GM19463 (cell line): ENCODE measurements around the gene ISOC2.
"Not testable (repeated sequence)": the region's sequence is repeated elsewhere in the genome, so short reads cannot be mapped to it uniquely, and the experiment has no call there.

Experiments
- ATAC-seq: cut with Tn5 transposase; IDR thresholded peaks from one replicate; pipeline ENCODE4 v1.9.1; 2021; ENCODE audit warnings: mild to moderate bottlenecking, moderate library complexity; ENCODE audit not compliant: unreplicated experiment

ISOC2 gene

DNA sequence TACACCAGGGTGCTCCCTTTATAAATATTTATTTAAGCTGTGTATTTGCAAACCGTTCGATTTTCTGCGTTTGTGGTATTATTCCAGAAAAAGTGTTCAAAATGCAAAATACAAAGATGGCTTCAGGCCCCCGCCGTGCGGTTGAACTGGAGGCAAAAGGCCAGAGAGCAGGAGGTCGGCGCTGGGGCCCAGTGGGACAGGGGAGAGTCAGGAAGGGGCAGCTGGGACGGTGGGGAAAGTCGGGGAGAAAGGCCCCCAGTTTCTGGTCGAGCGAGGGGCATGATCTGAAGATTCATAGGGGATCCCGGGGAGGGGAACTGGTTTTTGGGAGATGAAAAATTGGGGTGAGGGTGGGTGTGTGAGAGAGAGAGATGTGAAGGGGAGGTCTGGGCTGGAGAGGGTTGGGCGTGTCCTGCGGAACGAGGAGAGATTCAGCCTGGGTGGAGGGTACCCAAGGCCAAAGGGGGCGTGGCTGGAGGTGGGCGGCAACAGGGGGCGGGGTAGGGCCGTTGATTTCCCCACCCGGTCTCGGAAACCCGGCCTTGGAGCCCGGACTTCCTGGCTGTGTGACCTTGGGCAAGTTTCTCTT, 678 bp downstream of the ISOC2 start:
- ATAC-seq: no peak

DNA sequence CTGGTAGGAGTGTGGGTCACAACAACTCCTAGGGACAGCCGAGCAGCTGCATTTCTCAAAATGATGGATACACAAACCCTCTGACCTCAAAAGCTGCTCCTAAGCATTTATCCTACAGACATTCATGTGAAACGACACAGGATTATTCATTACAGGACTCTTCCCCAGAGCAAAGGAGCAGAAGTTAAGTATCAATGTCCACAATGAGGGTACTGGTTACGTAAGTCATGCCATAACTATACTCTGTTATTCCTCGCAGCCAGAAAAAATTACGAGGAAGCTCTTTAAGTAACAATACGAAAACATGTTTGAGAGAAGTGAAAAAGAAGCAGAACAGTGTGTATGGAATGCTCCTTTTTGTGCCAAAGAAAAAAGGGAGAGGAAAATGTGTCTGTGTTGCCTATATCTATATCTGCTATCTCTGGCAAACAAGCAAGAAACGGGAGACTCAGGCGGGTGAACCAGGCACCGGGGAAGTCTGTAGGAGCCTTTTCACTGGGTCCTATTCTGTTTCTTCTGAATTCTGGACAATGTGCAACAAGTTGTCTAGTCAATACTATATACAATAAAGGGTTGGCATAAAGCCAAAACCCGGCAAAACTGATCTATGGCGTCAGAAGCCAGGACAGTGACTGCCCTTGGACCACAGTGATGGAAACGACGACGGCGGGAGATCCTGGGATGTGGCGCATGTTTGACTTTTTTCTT, 1.3 kb downstream of the ISOC2 start:
- no peak for ATAC-seq

DNA sequence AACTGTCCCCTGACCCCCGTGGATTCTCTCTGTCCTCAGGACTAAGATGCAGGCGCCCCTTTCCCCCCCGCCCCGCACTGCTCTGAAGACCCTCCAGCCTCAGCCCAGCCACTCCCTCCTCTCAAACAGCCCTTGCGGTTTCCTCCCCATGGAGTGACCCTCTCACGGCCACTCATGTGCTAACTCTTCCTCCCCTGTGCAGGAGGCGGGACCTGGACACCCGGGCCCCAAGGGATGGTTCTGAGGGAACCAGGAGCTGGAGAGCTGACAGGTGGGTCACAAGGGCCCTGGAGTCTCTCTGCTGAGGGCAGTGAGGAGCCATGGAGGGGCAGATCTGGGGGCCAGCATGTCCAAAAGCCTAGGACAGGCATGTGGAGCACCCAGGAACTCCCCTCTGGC, 1.9 kb downstream of the ISOC2 start:
- ATAC-seq: no peak

GRCh38 chr19:55457683-55458457, 3.6 kb downstream of the ISOC2 start:
- no peak for ATAC-seq

DNA sequence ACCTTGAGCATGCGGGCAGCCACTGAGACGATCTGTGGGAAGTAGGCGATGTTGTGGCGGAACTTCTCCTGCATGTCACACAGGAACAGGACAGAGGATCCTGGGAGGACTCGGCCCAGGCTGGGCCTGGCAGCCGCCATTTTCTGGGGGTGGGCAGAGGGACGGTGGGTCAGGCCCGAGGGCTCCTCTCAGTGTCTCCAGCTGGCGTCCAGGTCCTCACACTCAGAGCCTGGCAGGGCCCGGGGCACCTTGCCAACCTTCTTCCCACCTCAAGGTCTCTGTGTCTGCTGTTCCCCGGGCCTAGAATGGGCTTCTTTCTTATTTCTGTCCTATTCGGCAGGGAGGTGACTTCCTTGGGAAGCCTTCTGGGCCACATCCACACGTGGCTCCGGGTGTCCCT, 5.1 kb downstream of the ISOC2 start:
- no peak for ATAC-seq

DNA sequence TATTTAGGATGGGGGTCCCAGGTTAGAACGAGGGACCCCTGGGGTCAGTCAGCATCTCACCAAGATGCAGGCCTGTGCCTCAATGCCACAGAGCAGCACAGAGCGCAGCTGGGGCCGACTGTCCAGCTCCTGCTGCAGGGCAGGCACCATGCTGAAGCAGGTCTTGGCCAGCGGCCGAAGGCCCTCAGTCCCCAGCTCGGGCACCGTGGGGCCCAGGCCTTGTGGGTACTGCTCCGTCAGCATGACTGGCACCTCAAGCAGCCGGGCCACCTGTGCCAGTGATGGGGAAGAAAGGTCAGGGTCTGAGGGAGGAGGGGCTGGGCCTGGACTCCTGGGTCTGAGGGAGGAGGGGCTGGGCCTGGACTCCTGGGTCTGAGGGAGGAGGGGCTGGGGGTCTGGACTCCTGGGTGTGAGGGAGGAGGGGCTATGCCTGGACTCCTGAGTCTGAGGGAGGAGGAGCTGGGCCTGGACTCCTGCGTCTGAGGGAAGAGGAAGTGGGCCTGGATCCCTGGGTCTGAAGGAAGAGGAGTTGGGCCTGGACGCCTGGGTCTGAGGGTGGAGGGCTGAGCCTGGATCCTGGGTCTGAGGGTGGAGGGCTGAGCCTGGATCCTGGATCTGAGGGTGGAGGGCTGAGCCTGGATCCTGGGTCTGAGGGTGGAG, 5.7 kb downstream of the ISOC2 start:
- ATAC-seq: no peak

DNA sequence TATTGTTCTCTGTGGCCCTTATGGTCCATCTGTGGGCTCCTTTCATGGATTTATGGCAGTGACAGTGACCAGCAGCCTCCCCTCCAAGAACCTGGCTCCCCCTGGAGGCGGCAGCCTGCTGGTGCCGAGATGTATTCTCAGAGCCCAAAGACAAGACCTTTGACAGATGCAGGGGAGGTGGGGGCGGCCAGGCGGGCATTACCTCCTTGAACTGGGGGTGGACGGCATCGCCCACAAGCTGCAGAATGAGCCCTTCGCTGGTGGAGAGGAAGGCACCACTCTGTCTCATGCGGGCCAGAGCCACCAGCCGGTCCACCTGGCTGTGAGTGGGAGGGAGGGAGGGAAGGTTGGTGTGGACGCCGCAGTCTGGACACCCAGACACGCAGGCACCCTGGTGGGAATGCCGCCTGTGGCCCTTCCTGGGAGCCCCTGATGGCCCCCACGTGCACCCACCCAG, 6.6 kb downstream of the ISOC2 start:
- ATAC-seq: no peak

DNA sequence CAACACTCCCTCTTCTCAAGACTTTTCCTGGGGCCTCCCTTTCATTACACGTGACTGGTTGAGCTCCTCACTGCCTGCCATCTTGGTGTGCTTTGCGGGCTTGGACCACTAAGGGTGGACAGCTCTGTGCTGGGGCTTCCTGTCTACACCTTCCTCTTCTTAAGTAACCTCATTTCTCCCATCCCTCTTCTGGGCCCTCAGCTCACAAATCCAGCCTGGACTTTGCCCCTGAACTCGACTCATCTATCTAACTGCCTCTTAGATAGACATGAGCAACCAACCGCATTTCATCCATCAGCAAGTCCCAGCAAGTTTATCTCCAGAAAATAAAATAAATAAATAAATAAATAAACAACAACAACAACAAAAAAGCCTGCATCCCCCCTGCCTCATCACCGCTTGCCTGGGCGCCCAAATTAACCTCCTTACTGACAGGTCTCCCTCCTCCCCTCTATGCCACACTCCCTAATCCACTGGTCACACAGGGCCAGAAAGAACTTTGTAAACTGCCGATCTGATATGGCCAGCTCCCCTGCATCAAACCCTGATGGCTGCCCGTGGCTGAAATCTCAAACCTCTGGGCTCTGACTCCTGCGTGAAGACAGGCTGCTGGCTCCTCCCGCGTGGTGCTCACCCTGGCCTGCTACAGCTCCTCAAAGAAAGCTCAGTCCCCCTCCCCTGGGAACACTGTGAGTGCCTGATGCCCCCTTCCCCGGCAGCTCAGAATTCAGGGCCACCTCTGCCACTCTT, 7.8 kb downstream of the ISOC2 start:
- ATAC-seq: no peak

- no peak for ATAC-seq
These were observed 8.6 kb downstream of the ISOC2 start for GRCh38 chr19:55452749-55453346.

- ATAC-seq: no peak
These were observed 9.3 kb downstream of the ISOC2 start for GRCh38 chr19:55451965-55452748.

GRCh38 chr19:55451163-55451964, 10.1 kb downstream of the ISOC2 start:
- no peak for ATAC-seq

DNA sequence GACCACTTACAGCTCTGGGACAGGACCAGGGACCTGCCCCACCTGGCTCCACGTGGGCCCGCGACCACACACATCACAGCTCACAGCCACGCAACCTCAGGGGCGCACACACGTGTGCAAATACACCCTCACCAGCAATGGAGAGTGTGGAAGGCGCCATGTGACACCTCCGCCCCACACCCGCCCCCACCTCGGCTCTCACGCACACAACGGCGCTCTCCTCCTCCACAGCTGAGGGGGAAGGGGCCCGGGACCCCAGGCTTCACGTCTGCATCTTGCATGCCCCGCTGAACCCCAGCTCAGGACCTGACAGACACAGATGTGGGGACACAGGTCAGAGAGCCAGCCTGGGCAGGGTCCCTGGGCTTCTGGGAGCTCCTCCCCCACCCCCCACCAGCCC, 12.0 kb downstream of the ISOC2 start:
- no peak for ATAC-seq

DNA sequence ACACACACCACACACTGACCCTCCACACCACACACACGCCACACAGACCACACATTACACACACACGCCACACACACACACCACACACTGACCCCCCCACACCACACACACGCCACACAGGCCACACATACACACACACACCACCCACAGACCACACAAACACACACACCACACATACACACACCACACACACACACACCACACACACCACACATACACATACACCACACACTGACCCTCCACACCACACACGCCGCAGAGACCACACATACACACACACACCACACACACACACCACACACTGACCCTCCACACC, 13.3 kb downstream of the ISOC2 start:
- ATAC-seq: not testable (repeated sequence)

DNA sequence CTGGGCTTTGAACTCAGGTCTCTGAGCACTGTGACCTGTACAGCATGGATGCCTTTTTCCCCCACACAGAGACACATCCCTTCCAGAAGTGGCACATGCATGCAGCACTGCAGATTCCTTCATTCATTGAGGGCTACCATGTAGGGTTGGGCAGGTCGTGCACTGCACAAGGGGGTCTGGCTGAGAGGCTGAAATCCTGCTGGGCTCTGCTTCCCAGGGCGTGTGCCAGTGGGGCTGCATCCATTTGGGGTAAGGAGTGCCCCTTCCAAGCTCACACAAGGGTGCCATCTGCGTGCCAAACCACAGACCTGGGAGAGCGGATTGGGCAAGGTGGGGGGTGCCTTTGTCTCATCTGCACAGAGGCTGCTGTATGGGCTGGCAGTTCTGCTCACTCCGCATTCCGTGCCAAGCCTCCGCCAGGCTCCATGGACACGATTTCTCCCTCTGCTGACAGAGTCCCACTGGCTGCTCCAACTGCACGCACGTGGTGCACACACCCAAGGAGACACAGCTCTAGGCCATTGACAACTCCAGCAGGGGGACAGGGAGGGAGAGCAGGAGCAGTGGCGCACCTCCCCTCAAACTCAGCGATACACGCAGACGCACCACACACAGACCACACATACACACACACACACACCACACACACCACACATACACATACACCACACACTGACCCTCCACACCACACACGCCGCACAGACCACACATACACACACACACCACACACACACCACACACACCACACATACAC, 13.8 kb downstream of the ISOC2 start:
- no peak for ATAC-seq

DNA sequence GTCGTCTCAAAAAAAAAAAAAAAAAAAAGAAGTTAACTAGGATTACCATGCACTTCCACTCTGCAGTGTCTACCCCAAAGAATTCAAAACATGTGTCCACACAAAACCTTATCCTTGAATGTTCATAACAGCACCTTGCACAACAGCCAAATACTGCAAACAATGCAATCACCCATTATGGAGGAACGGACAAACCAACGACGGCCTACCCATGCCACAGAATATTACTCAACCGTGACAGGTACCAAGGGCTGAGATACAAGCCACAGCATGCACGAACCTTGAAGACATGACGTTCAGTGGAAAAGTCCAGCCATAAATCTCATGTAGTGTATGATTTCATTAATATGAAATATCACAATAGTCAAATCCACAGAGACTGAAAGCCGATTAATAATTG, 15.4 kb downstream of the ISOC2 start:
- no peak for ATAC-seq

DNA sequence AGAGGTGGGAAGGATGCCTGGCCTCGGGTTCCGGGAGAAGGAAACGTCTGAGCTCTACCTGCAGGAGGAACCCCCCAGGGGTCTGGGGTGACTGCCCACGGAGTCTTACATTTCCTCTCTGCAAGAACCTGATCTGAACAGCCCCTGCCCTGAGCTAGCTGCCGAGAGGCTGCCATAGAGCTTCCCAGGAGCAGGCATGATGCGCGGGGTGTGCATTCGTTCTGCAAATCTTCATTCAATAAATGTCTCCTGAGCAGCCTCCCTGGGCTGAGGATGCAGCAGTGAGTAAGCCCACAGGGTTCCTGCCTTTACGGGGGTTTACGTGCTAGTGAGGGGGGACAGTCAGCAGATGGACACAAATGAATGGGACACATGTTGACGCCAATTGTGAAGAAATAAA, 16.8 kb downstream of the ISOC2 start:
- no peak for ATAC-seq

- ATAC-seq: no peak
These were observed 17.5 kb downstream of the ISOC2 start for GRCh38 chr19:55443824-55444480.
